Neural cell (in vitro differentiated cells): ENCODE data around the gene TBC1D5. TPM values are rescaled to one million over a fixed set of nuclear protein-coding genes. Genes with fewer than 3 reads are reported as not detected.

Experiments used
- H2AFZ ChIP-seq: fragments of 200-600, 300-800 bp; sonication (generic), shearing (Covaris generic); 2 replicates; pipeline ENCODE4 v1.6.0; 2014; ENCODE audit warnings: low read depth, mild to moderate bottlenecking, antibody characterized with exemption, low read length, moderate library complexity
- H3F3A ChIP-seq: fragments of 200-600 bp; shearing (Covaris generic); 2 replicates; pipeline ENCODE4 v1.6.1; 2016; ENCODE audit warnings: mild to moderate bottlenecking, moderate library complexity, mixed read lengths, antibody characterized with exemption, low read length; ENCODE audit not compliant: insufficient read depth, poor library complexity, severe bottlenecking
- H3K27ac ChIP-seq: fragments of 200-600, 300-800 bp; sonication (generic), shearing (Covaris generic); 2 replicates; pipeline ENCODE4 v1.5.1; 2014; ENCODE audit warnings: mild to moderate bottlenecking, low read length, moderate library complexity
- H3K27me3 ChIP-seq: fragments of 300-800, 200-600 bp; sonication (generic), shearing (Covaris generic); 2 replicates; pipeline ENCODE4 v1.6.0; 2014; ENCODE audit warnings: mild to moderate bottlenecking, low read depth, low read length, moderate library complexity; ENCODE audit not compliant: insufficient read depth
- H3K36me3 ChIP-seq: fragments of 300-800, 200-600 bp; sonication (generic), shearing (Covaris generic); 2 replicates; pipeline ENCODE4 v1.5.1; 2014; ENCODE audit warnings: mild to moderate bottlenecking, antibody characterized with exemption, low read length, moderate library complexity; ENCODE audit not compliant: insufficient read depth
- H3K4me2 ChIP-seq: fragments of 300-800, 200-600 bp; sonication (generic), shearing (Covaris generic); 2 replicates; pipeline ENCODE4 v1.6.0; 2014; ENCODE audit warnings: mild to moderate bottlenecking, low read length
- H3K4me3 ChIP-seq: fragments of 300-800, 200-600 bp; sonication (generic), shearing (Covaris generic); 2 replicates; pipeline ENCODE4 v1.5.1; 2014; ENCODE audit warnings: mild to moderate bottlenecking, low read length, moderate library complexity
- H3K79me2 ChIP-seq: fragments of 200-600 bp; shearing (Covaris generic); replicated peaks from 2 replicates; pipeline ENCODE4 v1.6.0; 2014; ENCODE audit warnings: mild to moderate bottlenecking, low read length, moderate library complexity; ENCODE audit not compliant: insufficient read depth
- H3K9ac ChIP-seq: fragments of 300-800, 200-600 bp; sonication (generic), shearing (Covaris generic); 2 replicates; pipeline ENCODE4 v1.6.1; 2016; ENCODE audit warnings: mild to moderate bottlenecking, low read length, mixed read lengths
- H3K9me2 ChIP-seq: fragments of 200-600 bp; shearing (Covaris generic); 2 replicates; pipeline ENCODE4 v1.6.1; 2016; ENCODE audit warnings: mild to moderate bottlenecking, low read length, mixed read lengths; ENCODE audit not compliant: insufficient read depth
- H3K9me3 ChIP-seq: fragments of 200-600, 300-800 bp; sonication (generic), shearing (Covaris generic); 2 replicates; pipeline ENCODE4 v1.6.1; 2016; ENCODE audit warnings: mild to moderate bottlenecking, mixed run types, low read length, moderate library complexity, mixed read lengths
- H4K20me1 ChIP-seq: fragments of 200-600 bp; shearing (Covaris generic); 2 replicates; pipeline ENCODE4 v1.6.1; 2016; ENCODE audit warnings: mild to moderate bottlenecking, mixed run types; ENCODE audit not compliant: insufficient read depth
- EP300 ChIP-seq: fragments of 450-650 bp; conservative IDR thresholded peaks from 2 replicates; pipeline ENCODE4 v1.6.1; 2014; ENCODE audit warnings: antibody characterized with exemption, mild to moderate bottlenecking, moderate library complexity; ENCODE audit not compliant: poor library complexity, severe bottlenecking
- EZH2 ChIP-seq: fragments of 200-600, 300-800 bp; shearing (Covaris generic), sonication (generic); IDR thresholded peaks from 2 replicates; pipeline ENCODE4 v1.6.1; 2014; ENCODE audit warnings: antibody characterized with exemption, low read length, borderline replicate concordance, mild to moderate bottlenecking; ENCODE audit not compliant: insufficient read depth, poor library complexity, severe bottlenecking
- MXI1 ChIP-seq: fragments of 450-650 bp; conservative IDR thresholded peaks from 2 replicates; pipeline ENCODE4 v1.6.1; 2014; ENCODE audit warnings: antibody characterized with exemption, mild to moderate bottlenecking; ENCODE audit not compliant: poor library complexity, severe bottlenecking
- POLR2AphosphoS5 ChIP-seq: IDR thresholded peaks from 2 replicates; pipeline ENCODE4 v1.6.1; 2012
- RAD21 ChIP-seq: fragments of 450-650 bp; conservative IDR thresholded peaks from 2 replicates; pipeline ENCODE4 v1.6.1; 2014; ENCODE audit warnings: antibody characterized with exemption, mild to moderate bottlenecking, moderate library complexity
- SMC3 ChIP-seq: fragments of 450-650 bp; conservative IDR thresholded peaks from 2 replicates; pipeline ENCODE4 v1.6.1; 2014; ENCODE audit warnings: antibody characterized with exemption, mild to moderate bottlenecking, moderate library complexity; ENCODE audit not compliant: poor library complexity
- TAF1 ChIP-seq: IDR thresholded peaks from 2 replicates; pipeline ENCODE4 v1.6.1; 2012; ENCODE audit warnings: low read depth
- polyA plus RNA-seq: library from polyadenylated mRNA; depleted of rRNA; stranded (reverse); fragments of >200 nt; gene quantifications from 2 replicates; pipeline ENCODE4 v1.2.3, GENCODE V29; 2014
- TF ChIP-seq, protein P1 (sequence below): fragments of 450-650 bp; IDR thresholded peaks from 2 replicates; pipeline ENCODE4 v1.5.1; 2014; ENCODE audit warnings: antibody characterized with exemption, mild to moderate bottlenecking, moderate library complexity; ENCODE audit not compliant: poor library complexity, severe bottlenecking
- TF ChIP-seq, protein P2 (sequence below): IDR thresholded peaks from 2 replicates; pipeline ENCODE4 v1.6.1; 2012; ENCODE audit warnings: borderline replicate concordance

TBC1D5 gene
- polyA plus RNA-seq, 1 donor from 2014 or later = 28.3 TPM

DNA sequence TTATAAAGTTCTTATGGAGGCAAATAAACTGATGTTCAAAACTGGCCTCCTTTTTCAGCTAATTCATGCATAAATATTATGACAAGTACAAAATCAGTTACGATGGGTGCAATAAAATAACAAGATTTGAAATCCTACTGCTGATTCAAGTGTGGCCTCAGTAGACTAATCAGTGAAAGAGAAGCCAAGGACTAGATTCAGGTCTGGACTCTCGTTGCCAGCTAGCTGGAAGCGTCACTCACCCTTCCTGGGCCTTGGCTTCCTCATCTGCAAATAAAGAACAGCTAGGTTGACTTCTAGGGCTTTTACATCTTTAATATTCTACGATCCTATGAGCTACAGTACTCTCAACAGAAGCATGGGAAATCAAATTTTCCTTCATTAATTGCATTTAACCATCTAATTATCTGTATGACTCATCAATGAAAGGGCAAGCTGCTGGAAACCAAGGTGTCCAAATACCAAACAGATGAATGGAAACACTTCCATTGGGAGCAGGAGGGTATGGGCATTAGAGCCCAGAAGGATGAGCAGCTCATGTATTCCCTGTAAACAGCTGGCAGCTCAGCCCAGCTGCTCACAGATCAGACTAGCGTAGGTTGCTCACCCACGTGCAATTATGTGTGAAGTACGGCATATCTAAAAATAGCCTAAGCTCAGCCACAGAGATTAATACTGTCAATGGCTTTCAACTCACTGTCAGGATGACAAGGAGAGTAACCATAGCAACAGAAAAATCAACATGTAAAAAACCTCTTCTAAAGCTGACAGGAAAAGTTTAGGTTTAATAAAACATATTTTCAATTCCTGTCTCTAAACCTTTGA lies 562.8 kb downstream of the TBC1D5 start:
- Histone ChIP-seq H3F3A (peaks cover 8% of the 10 kb centered on the region), H2AFZ (no peak overlapping the region), H3K36me3 (no peaks in the 10 kb centered on the region), H3K9me2 (no peaks in the 10 kb centered on the region), H3K27ac (peak overlapping the region; percentile 99), H3K9ac (peak overlapping the region; percentile 74), H3K4me2 (peak overlapping the region; percentile 87), H3K4me3 (peak overlapping the region; percentile 49), H3K79me2 (no peaks in the 10 kb centered on the region), H3K9me3 (no peaks in the 10 kb centered on the region), H3K27me3 (no peaks in the 10 kb centered on the region), H4K20me1 (no peaks in the 10 kb centered on the region)
- TF ChIP-seq SMC3 = peak; percentile 45
- TF ChIP-seq MXI1 = peak; percentile 61
- TF ChIP-seq EP300 = peak; percentile 99
- TF ChIP-seq, protein P1, sequence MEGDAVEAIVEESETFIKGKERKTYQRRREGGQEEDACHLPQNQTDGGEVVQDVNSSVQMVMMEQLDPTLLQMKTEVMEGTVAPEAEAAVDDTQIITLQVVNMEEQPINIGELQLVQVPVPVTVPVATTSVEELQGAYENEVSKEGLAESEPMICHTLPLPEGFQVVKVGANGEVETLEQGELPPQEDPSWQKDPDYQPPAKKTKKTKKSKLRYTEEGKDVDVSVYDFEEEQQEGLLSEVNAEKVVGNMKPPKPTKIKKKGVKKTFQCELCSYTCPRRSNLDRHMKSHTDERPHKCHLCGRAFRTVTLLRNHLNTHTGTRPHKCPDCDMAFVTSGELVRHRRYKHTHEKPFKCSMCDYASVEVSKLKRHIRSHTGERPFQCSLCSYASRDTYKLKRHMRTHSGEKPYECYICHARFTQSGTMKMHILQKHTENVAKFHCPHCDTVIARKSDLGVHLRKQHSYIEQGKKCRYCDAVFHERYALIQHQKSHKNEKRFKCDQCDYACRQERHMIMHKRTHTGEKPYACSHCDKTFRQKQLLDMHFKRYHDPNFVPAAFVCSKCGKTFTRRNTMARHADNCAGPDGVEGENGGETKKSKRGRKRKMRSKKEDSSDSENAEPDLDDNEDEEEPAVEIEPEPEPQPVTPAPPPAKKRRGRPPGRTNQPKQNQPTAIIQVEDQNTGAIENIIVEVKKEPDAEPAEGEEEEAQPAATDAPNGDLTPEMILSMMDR = no peak
- TF ChIP-seq RAD21 = peak; percentile 59
- peak; percentile 89 for TF ChIP-seq POLR2AphosphoS5
- TF ChIP-seq, protein P2, sequence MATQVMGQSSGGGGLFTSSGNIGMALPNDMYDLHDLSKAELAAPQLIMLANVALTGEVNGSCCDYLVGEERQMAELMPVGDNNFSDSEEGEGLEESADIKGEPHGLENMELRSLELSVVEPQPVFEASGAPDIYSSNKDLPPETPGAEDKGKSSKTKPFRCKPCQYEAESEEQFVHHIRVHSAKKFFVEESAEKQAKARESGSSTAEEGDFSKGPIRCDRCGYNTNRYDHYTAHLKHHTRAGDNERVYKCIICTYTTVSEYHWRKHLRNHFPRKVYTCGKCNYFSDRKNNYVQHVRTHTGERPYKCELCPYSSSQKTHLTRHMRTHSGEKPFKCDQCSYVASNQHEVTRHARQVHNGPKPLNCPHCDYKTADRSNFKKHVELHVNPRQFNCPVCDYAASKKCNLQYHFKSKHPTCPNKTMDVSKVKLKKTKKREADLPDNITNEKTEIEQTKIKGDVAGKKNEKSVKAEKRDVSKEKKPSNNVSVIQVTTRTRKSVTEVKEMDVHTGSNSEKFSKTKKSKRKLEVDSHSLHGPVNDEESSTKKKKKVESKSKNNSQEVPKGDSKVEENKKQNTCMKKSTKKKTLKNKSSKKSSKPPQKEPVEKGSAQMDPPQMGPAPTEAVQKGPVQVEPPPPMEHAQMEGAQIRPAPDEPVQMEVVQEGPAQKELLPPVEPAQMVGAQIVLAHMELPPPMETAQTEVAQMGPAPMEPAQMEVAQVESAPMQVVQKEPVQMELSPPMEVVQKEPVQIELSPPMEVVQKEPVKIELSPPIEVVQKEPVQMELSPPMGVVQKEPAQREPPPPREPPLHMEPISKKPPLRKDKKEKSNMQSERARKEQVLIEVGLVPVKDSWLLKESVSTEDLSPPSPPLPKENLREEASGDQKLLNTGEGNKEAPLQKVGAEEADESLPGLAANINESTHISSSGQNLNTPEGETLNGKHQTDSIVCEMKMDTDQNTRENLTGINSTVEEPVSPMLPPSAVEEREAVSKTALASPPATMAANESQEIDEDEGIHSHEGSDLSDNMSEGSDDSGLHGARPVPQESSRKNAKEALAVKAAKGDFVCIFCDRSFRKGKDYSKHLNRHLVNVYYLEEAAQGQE = peak; percentile 84
- no peak for TF ChIP-seq EZH2
- no peak for TF ChIP-seq TAF1

DNA sequence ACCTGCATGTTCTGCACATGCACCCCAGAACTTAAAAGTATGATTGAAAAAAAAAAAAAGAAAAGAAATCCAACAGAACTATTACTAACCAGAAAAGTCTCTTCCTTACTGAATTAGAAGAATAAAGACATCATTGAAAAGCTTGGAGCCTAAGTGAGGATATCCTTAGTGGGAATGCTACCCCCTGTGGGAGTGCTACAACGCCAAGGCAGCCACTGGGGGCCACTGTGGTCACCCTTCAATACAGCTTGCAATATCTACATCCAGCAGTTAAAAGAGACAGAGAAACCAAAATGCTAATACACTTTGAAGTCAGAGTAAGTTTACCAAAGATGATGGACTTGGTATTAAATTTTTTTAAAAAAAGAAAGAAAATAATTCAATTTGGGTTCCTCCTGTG lies 565.7 kb downstream of the TBC1D5 start:
- H3K4me3 ChIP-seq = no peak overlapping the region
- TF ChIP-seq EP300 (no peak), SMC3 (no peak), POLR2AphosphoS5 (no peak), EZH2 (no peak), TAF1 (no peak), RAD21 (no peak), MXI1 (no peak)
- TF ChIP-seq, protein P2 = no peak
- TF ChIP-seq, protein P1 = no peak
- no peak overlapping the region for H3K9ac ChIP-seq
- no peaks in the 10 kb centered on the region for H4K20me1 ChIP-seq
- H3K27ac ChIP-seq = no peak overlapping the region
- H3F3A ChIP-seq = peaks cover 8% of the 10 kb centered on the region
- no peaks in the 10 kb centered on the region for H3K79me2 ChIP-seq
- H3K4me2 ChIP-seq = no peak overlapping the region
- H3K9me3 ChIP-seq = no peaks in the 10 kb centered on the region
- no peaks in the 10 kb centered on the region for H3K9me2 ChIP-seq
- no peak overlapping the region for H2AFZ ChIP-seq
- H3K36me3 ChIP-seq = no peaks in the 10 kb centered on the region
- no peaks in the 10 kb centered on the region for H3K27me3 ChIP-seq
